ENCODE results near the gene TM4SF5. TPM values are rescaled to one million over a fixed set of nuclear protein-coding genes. Genes with fewer than 3 reads are reported as not detected.

The TM4SF5 gene
- total and polyA plus RNA-seq, 10 of the 15 experiments (the other 5 are each of a cell fraction or from before 2014, with no cell fraction given): 0.40 TPM; not detected in 9

- H3K4me3 ChIP-seq: no peak overlapping the region
- BruUV-seq (replicated peaks): no TSS peak
- SMC1A ChIA-PET (ENCODE audit: uncharacterized antibody, unreplicated experiment): no interaction called here
These were observed 538 bp downstream of the TM4SF5 start for GRCh38 chr17:4772235-4772613.

More at GRCh38 chr17:4772235-4772613, 538 bp downstream of the TM4SF5 start:
- no peak overlapping the region for H3K4me2 ChIP-seq (ENCODE audit: control insufficient read depth, insufficient read depth)
- H3K4me1 ChIP-seq (ENCODE audit: control insufficient read depth, insufficient read depth, low read length): peaks cover 14% of the 10 kb centered on the region
- H3K36me3 ChIP-seq (ENCODE audit: control insufficient read depth in 2 of 2, insufficient read depth in 2 of 2, low read length in 1 of 2): no peaks in the 10 kb centered on the region
- no peaks in the 10 kb centered on the region for H3K27me3 ChIP-seq (replicated peaks in 1 of 2; ENCODE audit: control insufficient read depth in 2 of 2, insufficient read depth in 2 of 2, low read length in 1 of 2)
- intact Hi-C loops (cut with micrococcal nuclease; ENCODE audit: unreplicated experiment): no loop called here
- no peak overlapping the region for H3K9ac ChIP-seq (ENCODE audit: control insufficient read depth, insufficient read depth, low read length)
- 67% methylated on average over 9 of the region's 10 CpGs for WGBS (ENCODE audit: insufficient coverage, insufficient replicate concordance, low lambda C conversion rate, missing lambda C conversion rate)
- CTCF ChIA-PET: no interaction called here
- FAIRE-seq (no peak), ATAC-seq (no peak), DNase-seq (ENCODE audit: low read depth, low spot score) (no peak)
- POLR2A ChIA-PET: no interaction called here
- RAD21 ChIA-PET (ENCODE audit: unreplicated experiment): no interaction called here
- in situ Hi-C loops (cut with MboI): no loop called here
- no peak for TF ChIP-seq SMARCA5 (IDR thresholded peaks at IDR 0.05)
- TF ChIP-seq NKRF (conservative IDR thresholded peaks at IDR 0.05): no peak
- no peak for TF ChIP-seq RAD51 (IDR thresholded peaks at IDR 0.05)
- no peak for TF ChIP-seq NFYB (IDR thresholded peaks at IDR 0.05; ENCODE audit: insufficient read depth, low read depth, low read length)
- no peak for TF ChIP-seq E2F8 (IDR thresholded peaks at IDR 0.05; ENCODE audit: low read depth, partially characterized antibody)
- TF ChIP-seq HCFC1 (IDR thresholded peaks at IDR 0.05; ENCODE audit: low read length): no peak
- TF ChIP-seq IKZF2 (IDR thresholded peaks at IDR 0.05): no peak
- no peak for TF ChIP-seq ZNF687 (IDR thresholded peaks at IDR 0.05)
- no peaks in the 10 kb centered on the region for H3K79me2 ChIP-seq (ENCODE audit: control insufficient read depth, insufficient read depth, low read length)
- no peaks in the 10 kb centered on the region for H4K20me1 ChIP-seq (ENCODE audit: control insufficient read depth, insufficient read depth)
- H3K9me3 ChIP-seq (replicated peaks; ENCODE audit: control insufficient read depth, insufficient read depth, low read length): no peaks in the 10 kb centered on the region
- H2AFZ ChIP-seq (ENCODE audit: control insufficient read depth, low read depth, low read length): no peak overlapping the region
- H3K27ac ChIP-seq (ENCODE audit: control insufficient read depth, insufficient read depth): no peak overlapping the region

Data from GM12878 (cell line).